GM12872 (cell line): ENCODE measurements around the gene EML6.

Source experiments
- TF ChIP-seq, protein P1 (sequence below): IDR thresholded peaks from 3 replicates; pipeline ENCODE4 v1.5.1; 2011; ENCODE audit warnings: low read depth, mild to moderate bottlenecking, low read length, moderate library complexity; ENCODE audit not compliant: insufficient read depth

EML6 gene

DNA sequence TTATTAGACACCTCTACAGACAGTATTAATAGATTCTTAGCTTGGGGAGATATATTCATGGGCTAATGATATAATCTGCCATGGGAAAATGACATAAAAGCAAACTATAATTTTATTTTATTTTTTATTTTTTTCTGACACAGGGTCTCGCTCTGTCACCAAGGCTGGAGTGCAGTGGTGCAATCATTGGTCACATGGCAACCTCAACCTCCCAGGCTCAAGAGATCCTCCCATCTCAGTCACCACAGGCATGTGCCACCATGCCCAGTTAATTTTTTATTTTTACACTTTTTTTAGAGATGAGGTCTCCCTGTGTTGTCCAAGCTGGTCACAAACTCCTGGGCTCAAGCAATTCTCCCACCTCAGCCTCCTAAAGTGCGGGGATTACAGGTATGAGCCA lies 287.5 kb downstream of the EML6 start:
- TF ChIP-seq, protein P1, sequence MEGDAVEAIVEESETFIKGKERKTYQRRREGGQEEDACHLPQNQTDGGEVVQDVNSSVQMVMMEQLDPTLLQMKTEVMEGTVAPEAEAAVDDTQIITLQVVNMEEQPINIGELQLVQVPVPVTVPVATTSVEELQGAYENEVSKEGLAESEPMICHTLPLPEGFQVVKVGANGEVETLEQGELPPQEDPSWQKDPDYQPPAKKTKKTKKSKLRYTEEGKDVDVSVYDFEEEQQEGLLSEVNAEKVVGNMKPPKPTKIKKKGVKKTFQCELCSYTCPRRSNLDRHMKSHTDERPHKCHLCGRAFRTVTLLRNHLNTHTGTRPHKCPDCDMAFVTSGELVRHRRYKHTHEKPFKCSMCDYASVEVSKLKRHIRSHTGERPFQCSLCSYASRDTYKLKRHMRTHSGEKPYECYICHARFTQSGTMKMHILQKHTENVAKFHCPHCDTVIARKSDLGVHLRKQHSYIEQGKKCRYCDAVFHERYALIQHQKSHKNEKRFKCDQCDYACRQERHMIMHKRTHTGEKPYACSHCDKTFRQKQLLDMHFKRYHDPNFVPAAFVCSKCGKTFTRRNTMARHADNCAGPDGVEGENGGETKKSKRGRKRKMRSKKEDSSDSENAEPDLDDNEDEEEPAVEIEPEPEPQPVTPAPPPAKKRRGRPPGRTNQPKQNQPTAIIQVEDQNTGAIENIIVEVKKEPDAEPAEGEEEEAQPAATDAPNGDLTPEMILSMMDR, result no peak

DNA sequence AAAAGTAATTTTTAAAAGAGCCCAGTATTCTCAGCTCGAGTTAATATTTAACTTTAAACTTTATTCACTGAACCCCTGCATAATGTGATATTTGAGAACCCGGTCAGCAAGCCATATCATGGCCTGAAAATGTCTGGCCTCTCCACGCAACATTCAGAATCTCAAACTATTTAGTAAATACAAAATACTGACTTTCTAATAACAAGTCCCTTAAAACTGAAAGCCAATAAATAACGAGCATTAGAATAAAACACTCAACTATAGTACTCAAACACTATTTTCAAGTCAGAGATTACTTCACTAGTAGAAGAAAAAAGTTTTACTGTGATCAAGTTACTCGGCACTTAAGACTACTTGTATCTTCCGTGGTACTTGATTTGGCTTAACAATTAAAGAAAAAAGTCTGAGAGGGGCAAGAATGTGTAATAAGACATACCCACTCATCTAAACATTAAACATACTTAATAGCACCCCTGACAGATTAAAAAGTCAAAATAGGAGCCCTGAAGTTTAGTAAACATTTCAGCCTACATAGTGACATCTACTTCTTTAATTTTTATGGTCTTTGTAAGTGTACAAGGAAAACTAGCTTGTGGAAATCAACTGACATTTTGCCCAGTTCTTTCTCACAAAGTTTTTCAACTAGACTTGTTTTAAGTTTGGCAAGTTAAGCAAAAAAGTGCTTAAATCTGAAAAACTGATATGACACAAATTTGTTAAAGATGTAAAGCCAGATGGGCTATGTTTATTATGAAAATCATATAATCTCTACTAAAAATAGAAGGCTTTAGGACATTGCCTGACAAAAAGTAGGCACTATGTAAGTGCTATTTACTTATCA lies 288.6 kb downstream of the EML6 start:
- TF ChIP-seq, protein P1, result no peak

DNA sequence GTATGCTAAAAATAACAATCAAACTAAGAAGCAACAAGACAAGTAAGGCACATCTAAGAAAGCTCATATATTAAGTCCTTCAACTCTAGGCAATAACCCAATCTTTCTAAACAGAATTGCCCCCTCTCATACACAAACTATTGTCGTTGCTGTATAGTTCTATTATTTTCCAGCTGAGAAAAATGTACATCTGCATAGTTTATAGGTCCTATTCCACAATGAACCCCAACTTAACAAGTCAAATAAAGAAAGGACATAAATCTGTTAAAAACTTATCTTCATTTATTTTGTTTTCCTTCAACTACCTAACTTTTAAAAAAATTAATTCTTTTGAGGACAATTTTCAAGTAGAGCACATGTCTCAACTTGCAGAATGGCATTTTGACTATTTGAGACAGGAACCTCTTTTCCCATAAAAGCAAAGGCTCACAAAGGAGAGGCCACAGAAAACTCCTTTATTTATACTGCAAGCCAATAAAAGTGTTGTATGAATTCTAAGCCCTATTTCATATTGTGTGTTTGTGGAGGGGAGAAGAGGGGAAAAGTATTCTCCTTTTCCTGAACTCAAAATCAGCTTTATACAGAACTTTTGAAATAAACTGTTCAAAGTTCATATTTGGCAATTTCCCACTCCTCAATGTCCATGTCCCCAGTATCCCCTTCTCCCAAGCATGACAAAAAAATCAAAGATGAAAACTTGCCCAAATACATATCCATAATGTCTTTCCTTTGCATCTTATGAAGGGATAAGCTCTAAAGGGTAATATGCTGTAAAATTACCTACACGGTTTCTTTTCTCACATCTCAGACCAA lies 289.4 kb downstream of the EML6 start:
- TF ChIP-seq, protein P1, result no peak

DNA sequence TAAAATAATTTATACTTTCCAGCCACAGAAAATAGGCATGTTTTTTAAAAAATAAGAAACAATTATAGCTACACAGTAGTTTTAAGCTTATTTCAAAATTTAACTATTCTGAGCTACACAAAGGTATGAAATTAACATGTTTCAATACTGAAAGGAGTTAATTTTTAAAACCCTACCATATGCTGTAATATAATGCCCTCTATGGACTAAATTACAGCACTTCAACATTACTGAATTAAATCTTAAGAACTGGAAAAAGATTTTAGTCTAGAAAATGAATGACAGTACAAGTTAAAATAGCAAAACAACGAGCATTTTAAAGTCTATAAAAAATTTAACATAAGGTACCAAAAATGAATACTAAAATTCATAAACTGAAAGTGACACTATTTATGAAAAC lies 290.5 kb downstream of the EML6 start:
- TF ChIP-seq, protein P1, result no peak

DNA sequence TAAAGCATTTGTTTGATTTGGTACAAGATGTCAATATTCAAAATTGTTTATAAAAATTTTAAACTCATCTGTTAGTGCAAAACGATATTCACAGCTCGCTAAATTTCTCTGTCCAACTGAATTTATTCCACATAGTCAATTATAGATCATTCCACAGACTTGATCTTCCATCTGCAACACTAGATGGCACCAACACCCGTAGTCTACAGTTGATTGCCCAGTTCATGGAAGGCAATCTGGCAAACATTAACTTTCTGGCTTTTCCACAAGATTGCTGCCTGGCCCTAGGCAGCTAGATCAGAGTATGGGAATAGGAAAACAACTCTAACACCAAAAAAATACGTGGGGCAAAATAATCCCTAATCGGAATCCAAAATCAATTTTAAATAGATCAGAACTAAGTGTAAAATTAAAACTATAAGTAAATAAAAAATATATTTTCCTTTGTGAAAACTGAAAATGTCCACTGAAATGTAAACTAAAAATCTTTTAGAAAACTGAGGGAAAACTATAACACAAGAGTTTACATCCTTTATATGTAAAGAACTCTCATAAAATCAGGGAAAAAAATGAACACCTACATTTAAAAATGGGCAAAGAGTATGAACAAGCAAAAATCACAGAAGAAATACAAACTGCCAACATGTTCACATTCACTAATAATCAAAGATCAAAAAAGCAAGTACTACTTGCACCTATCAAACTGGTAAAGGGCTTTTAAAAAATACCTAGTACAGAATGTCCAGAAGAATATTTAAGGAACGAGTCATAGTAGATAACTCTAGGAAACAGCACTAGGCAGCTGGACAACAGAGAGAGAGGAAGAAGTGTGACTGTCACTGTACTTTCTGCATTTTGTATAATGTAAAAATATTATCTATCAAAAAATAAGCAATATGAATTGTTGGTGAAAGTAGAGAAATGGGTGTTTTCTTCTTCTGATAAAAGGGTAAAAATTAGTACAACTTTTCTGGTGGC lies 291.8 kb downstream of the EML6 start:
- TF ChIP-seq, protein P1, result peak; percentile 52

DNA sequence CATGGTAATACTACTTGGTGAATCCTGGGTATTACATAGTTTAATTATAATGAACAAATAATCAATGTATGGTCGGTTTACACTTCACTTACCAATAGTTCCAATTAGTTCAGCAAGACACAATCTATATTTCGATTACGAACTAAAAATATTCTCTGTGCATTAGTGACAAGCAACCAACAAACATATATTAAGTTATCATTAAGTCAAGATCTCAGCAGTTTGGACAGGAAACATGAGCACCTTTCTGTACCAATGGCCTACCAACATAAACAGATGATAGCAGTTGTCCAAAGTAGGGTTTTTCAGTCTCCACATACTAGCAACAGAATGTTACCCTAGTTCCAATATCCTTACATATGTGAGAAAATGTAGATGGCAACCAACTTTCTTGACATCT lies 294.0 kb downstream of the EML6 start:
- TF ChIP-seq, protein P1, result no peak

DNA sequence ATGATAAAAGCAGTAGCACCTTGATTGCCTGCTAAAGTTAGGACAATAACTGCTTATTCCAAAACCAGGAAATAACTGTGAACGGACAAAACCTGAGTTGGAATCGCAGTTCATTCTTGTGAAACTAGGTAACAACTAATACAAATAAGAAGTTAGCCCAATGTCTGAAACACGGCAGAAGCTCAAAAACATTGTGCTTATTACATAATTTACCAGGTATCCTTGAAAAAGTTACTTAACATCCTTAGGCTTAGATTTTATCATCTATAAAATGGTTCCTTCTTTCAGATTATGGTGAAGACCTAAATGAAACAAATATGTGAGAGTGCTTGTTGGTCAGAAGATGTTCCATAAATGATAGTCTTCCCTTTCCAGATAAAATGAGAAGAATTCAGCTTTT lies 294.4 kb downstream of the EML6 start:
- TF ChIP-seq, protein P1, result no peak
